ENCODE measurements around the gene CD99. TPM values are rescaled to one million over a fixed set of nuclear protein-coding genes. Genes with fewer than 3 reads are reported as not detected.
"Not testable (repeated sequence)": the region's sequence is repeated elsewhere in the genome, so short reads cannot be mapped to it uniquely, and the experiment has no call there.

CD99 gene
- total and polyA plus RNA-seq, 9 of the 15 experiments (the other 6 are each of a cell fraction or from before 2014, with no cell fraction given): 5.0 to 55.3 (median 34.5) TPM

GRCh38 chrX:2761246-2761645, 70.2 kb downstream of the CD99 start (continued):
- TF ChIP-seq, protein P1, sequence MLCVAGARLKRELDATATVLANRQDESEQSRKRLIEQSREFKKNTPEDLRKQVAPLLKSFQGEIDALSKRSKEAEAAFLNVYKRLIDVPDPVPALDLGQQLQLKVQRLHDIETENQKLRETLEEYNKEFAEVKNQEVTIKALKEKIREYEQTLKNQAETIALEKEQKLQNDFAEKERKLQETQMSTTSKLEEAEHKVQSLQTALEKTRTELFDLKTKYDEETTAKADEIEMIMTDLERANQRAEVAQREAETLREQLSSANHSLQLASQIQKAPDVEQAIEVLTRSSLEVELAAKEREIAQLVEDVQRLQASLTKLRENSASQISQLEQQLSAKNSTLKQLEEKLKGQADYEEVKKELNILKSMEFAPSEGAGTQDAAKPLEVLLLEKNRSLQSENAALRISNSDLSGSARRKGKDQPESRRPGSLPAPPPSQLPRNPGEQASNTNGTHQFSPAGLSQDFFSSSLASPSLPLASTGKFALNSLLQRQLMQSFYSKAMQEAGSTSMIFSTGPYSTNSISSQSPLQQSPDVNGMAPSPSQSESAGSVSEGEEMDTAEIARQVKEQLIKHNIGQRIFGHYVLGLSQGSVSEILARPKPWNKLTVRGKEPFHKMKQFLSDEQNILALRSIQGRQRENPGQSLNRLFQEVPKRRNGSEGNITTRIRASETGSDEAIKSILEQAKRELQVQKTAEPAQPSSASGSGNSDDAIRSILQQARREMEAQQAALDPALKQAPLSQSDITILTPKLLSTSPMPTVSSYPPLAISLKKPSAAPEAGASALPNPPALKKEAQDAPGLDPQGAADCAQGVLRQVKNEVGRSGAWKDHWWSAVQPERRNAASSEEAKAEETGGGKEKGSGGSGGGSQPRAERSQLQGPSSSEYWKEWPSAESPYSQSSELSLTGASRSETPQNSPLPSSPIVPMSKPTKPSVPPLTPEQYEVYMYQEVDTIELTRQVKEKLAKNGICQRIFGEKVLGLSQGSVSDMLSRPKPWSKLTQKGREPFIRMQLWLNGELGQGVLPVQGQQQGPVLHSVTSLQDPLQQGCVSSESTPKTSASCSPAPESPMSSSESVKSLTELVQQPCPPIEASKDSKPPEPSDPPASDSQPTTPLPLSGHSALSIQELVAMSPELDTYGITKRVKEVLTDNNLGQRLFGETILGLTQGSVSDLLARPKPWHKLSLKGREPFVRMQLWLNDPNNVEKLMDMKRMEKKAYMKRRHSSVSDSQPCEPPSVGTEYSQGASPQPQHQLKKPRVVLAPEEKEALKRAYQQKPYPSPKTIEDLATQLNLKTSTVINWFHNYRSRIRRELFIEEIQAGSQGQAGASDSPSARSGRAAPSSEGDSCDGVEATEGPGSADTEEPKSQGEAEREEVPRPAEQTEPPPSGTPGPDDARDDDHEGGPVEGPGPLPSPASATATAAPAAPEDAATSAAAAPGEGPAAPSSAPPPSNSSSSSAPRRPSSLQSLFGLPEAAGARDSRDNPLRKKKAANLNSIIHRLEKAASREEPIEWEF (CRISPR knock-in tag; IDR thresholded peaks at IDR 0.05): no peak
- no peak for TF ChIP-seq SRF (CRISPR knock-in tag; IDR thresholded peaks at IDR 0.05)
- no peak for TF ChIP-seq RHOXF2B (CRISPR knock-in tag; conservative IDR thresholded peaks at IDR 0.05)
- TF ChIP-seq E2F4 (CRISPR knock-in tag; IDR thresholded peaks at IDR 0.05; ENCODE audit: low read depth): no peak
- TF ChIP-seq, protein P2, sequence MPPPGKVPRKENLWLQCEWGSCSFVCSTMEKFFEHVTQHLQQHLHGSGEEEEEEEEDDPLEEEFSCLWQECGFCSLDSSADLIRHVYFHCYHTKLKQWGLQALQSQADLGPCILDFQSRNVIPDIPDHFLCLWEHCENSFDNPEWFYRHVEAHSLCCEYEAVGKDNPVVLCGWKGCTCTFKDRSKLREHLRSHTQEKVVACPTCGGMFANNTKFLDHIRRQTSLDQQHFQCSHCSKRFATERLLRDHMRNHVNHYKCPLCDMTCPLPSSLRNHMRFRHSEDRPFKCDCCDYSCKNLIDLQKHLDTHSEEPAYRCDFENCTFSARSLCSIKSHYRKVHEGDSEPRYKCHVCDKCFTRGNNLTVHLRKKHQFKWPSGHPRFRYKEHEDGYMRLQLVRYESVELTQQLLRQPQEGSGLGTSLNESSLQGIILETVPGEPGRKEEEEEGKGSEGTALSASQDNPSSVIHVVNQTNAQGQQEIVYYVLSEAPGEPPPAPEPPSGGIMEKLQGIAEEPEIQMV (tag; conservative IDR thresholded peaks at IDR 0.05; ENCODE audit: low read depth): no peak
- no peak for TF ChIP-seq ESRRB (CRISPR knock-in tag; IDR thresholded peaks at IDR 0.05; ENCODE audit: borderline replicate concordance)
- no peak for TF ChIP-seq ZNF12 (CRISPR knock-in tag; IDR thresholded peaks at IDR 0.05)
- TF ChIP-seq VEZF1 (CRISPR knock-in tag; IDR thresholded peaks at IDR 0.05): no peak

DNA sequence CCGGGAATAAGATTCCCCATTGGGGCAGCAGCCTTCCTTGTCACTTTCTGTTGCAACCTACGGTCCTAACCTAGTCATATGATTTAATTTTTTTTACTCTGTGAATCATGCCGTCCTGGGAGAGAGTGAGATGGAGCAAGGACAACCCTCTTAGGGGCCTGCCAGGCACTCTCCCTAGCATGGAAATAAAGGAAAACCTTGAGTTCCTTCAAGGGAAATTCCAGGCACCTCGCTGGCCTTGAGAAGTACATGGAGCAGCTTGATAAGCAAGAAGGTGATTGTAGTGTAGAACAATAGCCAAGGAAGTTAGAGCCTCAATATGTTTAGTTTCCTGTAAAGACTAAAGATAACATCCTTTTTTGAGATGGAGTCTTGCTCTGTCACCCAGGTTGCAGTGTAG, 71.6 kb downstream of the CD99 start:
- ATAC-seq; FAIRE-seq; intact Hi-C loops (cut with micrococcal nuclease): not testable (repeated sequence)

More for the DNA sequence above, 71.6 kb downstream of the CD99 start:
- in situ Hi-C loops (cut with MboI); H2AFZ ChIP-seq (ENCODE audit: low read depth, low read length); H3K4me2 ChIP-seq (ENCODE audit: insufficient read depth, low read length); H3K9me1 ChIP-seq (ENCODE audit: control insufficient read depth, insufficient read depth, low read length); H3K4me3 ChIP-seq; CTCF ChIA-PET (ENCODE audit: low intra/inter-chr PET ratio); H3K79me2 ChIP-seq (ENCODE audit: control insufficient read depth, insufficient read depth, low read length); H4K20me1 ChIP-seq (replicated peaks; ENCODE audit: control insufficient read depth, insufficient read depth, low read length); DNase-seq (ENCODE audit: extremely low read depth in 1 of 4, low spot score in 3 of 4); POLR2A ChIA-PET; BruUV-seq (replicated peaks); H3K4me1 ChIP-seq (replicated peaks in 1 of 2; ENCODE audit: control insufficient read depth in 2 of 2, insufficient read depth in 2 of 2, low read length in 2 of 2); H3K9me3 ChIP-seq (replicated peaks; ENCODE audit: control insufficient read depth, insufficient read depth, low read depth, low read length); H3K9ac ChIP-seq (ENCODE audit: insufficient read depth in 1 of 2, low read depth in 2 of 2, low read length in 2 of 2); H3K27ac ChIP-seq (ENCODE audit: extremely low read depth, low read depth, low read length); H3K36me3 ChIP-seq (ENCODE audit: control insufficient read depth, insufficient read depth, low read length): not testable (repeated sequence)
- peaks cover 0 to 16% of the 10 kb centered on the region in 2 experiments; a peak in 2 of 5 replicates for H3K27me3 ChIP-seq (ENCODE audit: control insufficient read depth in 2 of 2, insufficient read depth in 2 of 2, low read length in 2 of 2)
- 8% methylated on average over 3 of the region's 4 CpGs for WGBS (ENCODE audit: insufficient coverage, low coverage, missing lambda C conversion rate)
